ENCODE measurements around the gene NINL.
"Not testable (repeated sequence)": the region's sequence is repeated elsewhere in the genome, so short reads cannot be mapped to it uniquely, and the experiment has no call there.

The NINL gene

GRCh38 chr20:25571817-25572216, 13.5 kb downstream of the NINL start:
- Histone ChIP-seq H3K4me1 (ENCODE audit: control insufficient read depth, insufficient read depth, low read length, poor library complexity, severe bottlenecking) (no peaks in the 10 kb centered on the region), H3K27ac (ENCODE audit: low read depth, low read length, severe bottlenecking) (no peak overlapping the region), H3K4me3 (ENCODE audit: extremely low read depth, insufficient read depth, low read length, poor library complexity, severe bottlenecking) (no peak overlapping the region), H3K9me3 (ENCODE audit: control insufficient read depth, low read length) (no peaks in the 10 kb centered on the region), H3K36me3 (ENCODE audit: control insufficient read depth, insufficient read depth, low read length) (peaks cover 45% of the 10 kb centered on the region)
- WGBS, 2 experiments (ENCODE audit: insufficient coverage in 2 of 2) = 90 to 100% methylated on average over 1 to 2 of the region's 2 CpGs

GRCh38 chr20:25571240-25571639, 14.1 kb downstream of the NINL start:
- H3K4me3 ChIP-seq (ENCODE audit: extremely low read depth, insufficient read depth, low read length, poor library complexity, severe bottlenecking) = no peak overlapping the region
- no peak overlapping the region for H3K27ac ChIP-seq (ENCODE audit: low read depth, low read length, severe bottlenecking)
- H3K4me1 ChIP-seq (ENCODE audit: control insufficient read depth, insufficient read depth, low read length, poor library complexity, severe bottlenecking) = no peaks in the 10 kb centered on the region
- H3K9me3 ChIP-seq (ENCODE audit: control insufficient read depth, low read length) = no peaks in the 10 kb centered on the region
- H3K36me3 ChIP-seq (ENCODE audit: control insufficient read depth, insufficient read depth, low read length) = peaks cover 40% of the 10 kb centered on the region
- 100% methylated on average over 1 of the region's 2 CpGs; no CpG with 5 or more reads in 1 of the 2 experiments for WGBS, 2 experiments (ENCODE audit: insufficient coverage in 2 of 2)

DNA sequence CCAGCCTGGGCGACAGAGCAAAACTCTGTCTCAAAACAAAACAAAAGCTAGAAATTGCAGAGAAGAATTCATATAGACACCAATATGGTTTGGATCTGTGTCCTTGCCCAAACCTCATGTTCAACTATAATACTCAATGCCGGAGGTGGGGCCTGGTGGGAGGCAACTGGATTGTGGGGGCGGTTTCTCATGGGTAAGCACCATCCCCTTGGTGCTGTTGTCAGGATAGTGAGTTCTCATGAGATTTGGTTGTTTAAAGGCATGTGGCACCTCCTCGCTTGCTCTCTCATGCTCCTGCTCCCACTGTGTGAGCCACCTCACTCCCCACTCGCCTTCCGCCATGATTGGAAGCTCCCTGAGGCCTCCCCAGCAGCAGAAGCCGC, 15.2 kb downstream of the NINL start:
- peaks cover 4% of the 10 kb centered on the region for H3K4me1 ChIP-seq (ENCODE audit: control insufficient read depth, insufficient read depth, low read length, poor library complexity, severe bottlenecking)
- H3K9me3 ChIP-seq (ENCODE audit: control insufficient read depth, low read length) = no peaks in the 10 kb centered on the region
- H3K36me3 ChIP-seq (ENCODE audit: control insufficient read depth, insufficient read depth, low read length) = peaks cover 32% of the 10 kb centered on the region
- H3K27ac ChIP-seq (ENCODE audit: low read depth, low read length, severe bottlenecking) = no peak overlapping the region
- no peak overlapping the region for H3K4me3 ChIP-seq (ENCODE audit: extremely low read depth, insufficient read depth, low read length, poor library complexity, severe bottlenecking)
- 96% methylated on average over 3 to 6 of the region's 7 CpGs for whole genome bisulfite sequencing, 2 experiments (ENCODE audit: insufficient coverage in 2 of 2)

- Histone ChIP-seq H3K4me3 (ENCODE audit: extremely low read depth, insufficient read depth, low read length, poor library complexity, severe bottlenecking) (no peak overlapping the region), H3K4me1 (ENCODE audit: control insufficient read depth, insufficient read depth, low read length, poor library complexity, severe bottlenecking) (peaks cover 4% of the 10 kb centered on the region), H3K9me3 (ENCODE audit: control insufficient read depth, low read length) (peaks cover 5% of the 10 kb centered on the region), H3K36me3 (ENCODE audit: control insufficient read depth, insufficient read depth, low read length) (peaks cover 31% of the 10 kb centered on the region), H3K27ac (ENCODE audit: low read depth, low read length, severe bottlenecking) (no peak overlapping the region)
- 100% methylated on average over 2 of the region's 2 CpGs; no CpG with 5 or more reads in 1 of the 2 experiments for WGBS, 2 experiments (ENCODE audit: insufficient coverage in 2 of 2)
Measured at GRCh38 chr20:25567286-25567685, 18.0 kb downstream of the NINL start.

DNA sequence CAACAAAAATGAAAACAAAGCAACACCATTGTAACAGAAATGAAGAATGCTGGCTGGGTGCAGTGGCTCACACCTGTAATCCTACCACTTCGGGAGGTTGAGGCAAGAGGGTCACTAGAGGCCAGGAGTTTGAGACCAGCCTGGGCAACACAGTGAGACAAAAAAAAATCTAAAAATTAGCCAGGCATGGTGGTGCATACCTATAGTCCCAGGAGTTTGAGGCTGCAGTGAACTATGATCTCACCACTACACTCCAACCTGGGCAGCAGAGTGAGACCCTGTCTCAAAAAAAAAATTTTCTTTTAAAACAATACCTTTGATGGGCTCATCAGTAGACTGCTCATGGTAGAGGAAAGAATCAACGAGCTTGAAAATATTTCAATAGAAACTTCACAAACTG, 18.5 kb downstream of the NINL start:
- H3K27ac ChIP-seq (ENCODE audit: low read depth, low read length, severe bottlenecking) = no peak overlapping the region
- peaks cover 4% of the 10 kb centered on the region for H3K4me1 ChIP-seq (ENCODE audit: control insufficient read depth, insufficient read depth, low read length, poor library complexity, severe bottlenecking)
- peaks cover 30% of the 10 kb centered on the region for H3K36me3 ChIP-seq (ENCODE audit: control insufficient read depth, insufficient read depth, low read length)
- H3K9me3 ChIP-seq (ENCODE audit: control insufficient read depth, low read length) = peaks cover 5% of the 10 kb centered on the region
- no peak overlapping the region for H3K4me3 ChIP-seq (ENCODE audit: extremely low read depth, insufficient read depth, low read length, poor library complexity, severe bottlenecking)
- 100% methylated on average over 1 of the region's 2 CpGs for WGBS, 2 experiments (ENCODE audit: insufficient coverage in 2 of 2)

DNA sequence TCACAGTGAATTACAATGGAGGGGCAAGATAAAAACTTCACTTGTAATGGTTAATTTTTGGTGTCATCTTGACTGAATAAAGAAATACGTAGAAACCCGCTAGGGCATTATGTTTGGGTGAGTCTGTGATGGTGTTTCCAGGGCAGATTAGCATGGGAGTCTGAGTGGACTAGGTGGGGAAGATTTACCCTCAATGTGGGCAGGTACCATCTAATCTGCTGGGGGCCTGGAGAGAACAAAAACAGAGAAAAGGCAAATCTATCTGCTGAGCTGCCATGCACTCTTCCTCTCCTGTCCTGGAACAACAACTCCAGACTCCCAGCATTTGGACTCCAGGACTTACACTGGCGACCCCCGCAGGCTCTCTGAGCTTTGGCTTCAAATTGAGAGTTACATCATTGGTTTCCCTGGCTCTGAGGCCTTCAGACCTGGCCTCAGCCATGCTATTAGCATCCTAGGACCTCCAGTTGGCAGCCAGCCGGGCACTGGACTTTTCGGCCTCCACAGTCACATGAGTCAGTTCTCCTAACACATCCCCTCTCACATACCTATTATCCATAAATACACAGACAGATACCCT, 19.7 kb downstream of the NINL start:
- Histone ChIP-seq H3K36me3 (ENCODE audit: control insufficient read depth, insufficient read depth, low read length) (peaks cover 23% of the 10 kb centered on the region), H3K27ac (ENCODE audit: low read depth, low read length, severe bottlenecking) (peak overlapping the region; percentile 45), H3K4me1 (ENCODE audit: control insufficient read depth, insufficient read depth, low read length, poor library complexity, severe bottlenecking) (peaks cover 4% of the 10 kb centered on the region), H3K9me3 (ENCODE audit: control insufficient read depth, low read length) (peaks cover 5% of the 10 kb centered on the region), H3K4me3 (ENCODE audit: extremely low read depth, insufficient read depth, low read length, poor library complexity, severe bottlenecking) (no peak overlapping the region)
- 84 to 88% methylated on average over 6 of the region's 6 CpGs for WGBS, 2 experiments (ENCODE audit: insufficient coverage in 2 of 2)

- 82 to 93% methylated on average over 2 to 3 of the region's 6 CpGs for WGBS, 2 experiments (ENCODE audit: insufficient coverage in 2 of 2)
- Histone ChIP-seq H3K4me3 (ENCODE audit: extremely low read depth, insufficient read depth, low read length, poor library complexity, severe bottlenecking) (no peak overlapping the region), H3K36me3 (ENCODE audit: control insufficient read depth, insufficient read depth, low read length) (peaks cover 29% of the 10 kb centered on the region), H3K27ac (ENCODE audit: low read depth, low read length, severe bottlenecking) (no peak overlapping the region), H3K9me3 (ENCODE audit: control insufficient read depth, low read length) (peaks cover 5% of the 10 kb centered on the region), H3K4me1 (ENCODE audit: control insufficient read depth, insufficient read depth, low read length, poor library complexity, severe bottlenecking) (peaks cover 4% of the 10 kb centered on the region)
Measured at GRCh38 chr20:25563876-25564275, 21.5 kb downstream of the NINL start.

DNA sequence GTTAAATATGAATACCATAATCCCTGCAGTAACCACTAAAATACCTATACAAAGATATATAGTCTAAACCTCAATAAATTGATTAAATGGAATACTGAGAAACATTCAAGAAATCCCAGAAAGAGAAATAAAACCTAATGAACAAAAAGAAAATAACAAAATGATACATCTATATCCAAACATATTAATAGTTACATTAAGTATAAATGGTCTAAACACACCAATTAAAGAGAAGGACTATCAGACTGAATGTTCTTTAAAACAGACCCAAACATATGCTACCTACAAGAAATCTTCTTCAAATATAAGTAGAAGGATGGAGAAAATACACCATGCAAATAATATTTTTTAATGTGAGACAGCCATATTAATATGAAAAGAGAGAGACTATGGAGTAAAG, 22.0 kb downstream of the NINL start:
- Histone ChIP-seq H3K4me1 (ENCODE audit: control insufficient read depth, insufficient read depth, low read length, poor library complexity, severe bottlenecking) (peaks cover 4% of the 10 kb centered on the region), H3K27ac (ENCODE audit: low read depth, low read length, severe bottlenecking) (no peak overlapping the region), H3K9me3 (ENCODE audit: control insufficient read depth, low read length) (peaks cover 5% of the 10 kb centered on the region), H3K36me3 (ENCODE audit: control insufficient read depth, insufficient read depth, low read length) (peaks cover 30% of the 10 kb centered on the region), H3K4me3 (ENCODE audit: extremely low read depth, insufficient read depth, low read length, poor library complexity, severe bottlenecking) (no peak overlapping the region)

DNA sequence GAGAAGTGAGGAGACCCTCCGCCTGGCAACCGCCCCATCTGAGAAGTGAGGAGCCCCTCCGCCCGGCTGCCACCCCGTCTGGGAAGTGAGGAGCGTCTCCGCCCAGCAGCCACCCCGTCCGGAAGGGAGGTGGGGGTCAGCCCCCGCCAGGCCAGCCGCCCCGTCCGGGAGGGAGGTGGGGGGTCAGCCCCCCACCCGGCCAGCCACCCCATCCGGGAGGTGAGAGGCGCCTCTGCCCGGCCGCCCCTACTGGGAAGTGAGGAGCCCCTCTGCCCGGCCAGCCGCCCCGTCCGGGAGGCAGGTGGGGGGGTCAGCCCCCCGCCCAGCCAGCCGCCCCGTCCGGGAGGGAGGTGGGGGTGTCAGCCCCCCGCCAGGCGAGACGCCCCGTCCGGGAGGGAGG, 23.6 kb downstream of the NINL start:
- H3K4me3 ChIP-seq (ENCODE audit: extremely low read depth, insufficient read depth, low read length, poor library complexity, severe bottlenecking) = not testable (repeated sequence)
- WGBS, 2 experiments (ENCODE audit: insufficient coverage in 2 of 2) = 98% methylated on average over 8 of the region's 31 CpGs; no CpG with 5 or more reads in 1 of the 2 experiments

GRCh38 chr20:25553819-25554296, 31.5 kb downstream of the NINL start:
- H3K27ac ChIP-seq (ENCODE audit: low read depth, low read length, severe bottlenecking) = no peak overlapping the region

More for the DNA sequence above, 23.6 kb downstream of the NINL start:
- peaks cover 38% of the 10 kb centered on the region for H3K36me3 ChIP-seq (ENCODE audit: control insufficient read depth, insufficient read depth, low read length)
- not testable (repeated sequence) for H3K27ac ChIP-seq (ENCODE audit: low read depth, low read length, severe bottlenecking); H3K4me1 ChIP-seq (ENCODE audit: control insufficient read depth, insufficient read depth, low read length, poor library complexity, severe bottlenecking); H3K9me3 ChIP-seq (ENCODE audit: control insufficient read depth, low read length)

GRCh38 chr20:25552977-25553376, 32.4 kb downstream of the NINL start:
- 89 to 93% methylated on average over 4 to 5 of the region's 5 CpGs for whole genome bisulfite sequencing, 2 experiments (ENCODE audit: insufficient coverage in 2 of 2)
- peaks cover 20% of the 10 kb centered on the region for H3K36me3 ChIP-seq (ENCODE audit: control insufficient read depth, insufficient read depth, low read length)
- peaks cover 28% of the 10 kb centered on the region for H3K4me1 ChIP-seq (ENCODE audit: control insufficient read depth, insufficient read depth, low read length, poor library complexity, severe bottlenecking)
- H3K9me3 ChIP-seq (ENCODE audit: control insufficient read depth, low read length) = no peaks in the 10 kb centered on the region
- H3K4me3 ChIP-seq (ENCODE audit: extremely low read depth, insufficient read depth, low read length, poor library complexity, severe bottlenecking) = no peak overlapping the region
- H3K27ac ChIP-seq (ENCODE audit: low read depth, low read length, severe bottlenecking) = peak overlapping the region; percentile 89

More at GRCh38 chr20:25553819-25554296, 31.5 kb downstream of the NINL start:
- Histone ChIP-seq H3K4me3 (ENCODE audit: extremely low read depth, insufficient read depth, low read length, poor library complexity, severe bottlenecking) (no peak overlapping the region), H3K9me3 (ENCODE audit: control insufficient read depth, low read length) (no peaks in the 10 kb centered on the region), H3K36me3 (ENCODE audit: control insufficient read depth, insufficient read depth, low read length) (peaks cover 29% of the 10 kb centered on the region), H3K4me1 (ENCODE audit: control insufficient read depth, insufficient read depth, low read length, poor library complexity, severe bottlenecking) (peaks cover 28% of the 10 kb centered on the region)
- WGBS, 2 experiments (ENCODE audit: insufficient coverage in 2 of 2) = 87 to 90% methylated on average over 5 to 6 of the region's 6 CpGs

Data from mesodermal cell (in vitro differentiated cells).